IPS DF 6.9 (cell line): ENCODE data around the gene FDX2.

ENCODE experiments used
- DNase-seq: peaks from one replicate; pipeline ENCODE4 v3.0.0-alpha.2; 2013; ENCODE audit warnings: low read depth, low spot score
- H3K27ac ChIP-seq: one replicate; pipeline ENCODE4 v1.5.1; 2013; ENCODE audit warnings: low read length, control low read depth
- H3K27me3 ChIP-seq: 2 replicates; pipeline ENCODE4 v1.6.1; 2013; ENCODE audit warnings: mild to moderate bottlenecking, low read length; ENCODE audit not compliant: control insufficient read depth, insufficient read depth
- H3K36me3 ChIP-seq: 2 replicates; pipeline ENCODE4 v1.6.1; 2013; ENCODE audit warnings: low read length; ENCODE audit not compliant: control insufficient read depth, insufficient read depth
- H3K4me1 ChIP-seq: 2 replicates; pipeline ENCODE4 v1.6.1; 2013; ENCODE audit warnings: low read length; ENCODE audit not compliant: control insufficient read depth, insufficient read depth
- H3K4me3 ChIP-seq: 2 replicates; pipeline ENCODE4 v1.5.1; 2013; ENCODE audit warnings: mild to moderate bottlenecking, low read length
- H3K9me3 ChIP-seq: 2 replicates; pipeline ENCODE4 v1.6.1; 2013; ENCODE audit warnings: low read length, inconsistent platforms; ENCODE audit not compliant: control insufficient read depth, insufficient read depth
- WGBS: extraction: QIAGEN DNeasy Blood & Tissue Kit; methylation state at CpG from one replicate; pipeline ENCODE4 v1.1.7; 2013; ENCODE audit warnings: mixed read lengths, missing lambda C conversion rate; ENCODE audit not compliant: insufficient read length, insufficient coverage; 5-methylcytosine and 5-hydroxymethylcytosine counted together

Gene FDX2

GRCh38 chr19:10318807-10319682 lies 3.2 kb upstream of the FDX2 start:
- H3K27ac ChIP-seq: no peak overlapping the region
- no peaks in the 10 kb centered on the region for H3K27me3 ChIP-seq
- 0 out of 2 replicates have a peak, but pooled peaks cover 3% of the 10 kb centered on the region for H3K4me1 ChIP-seq
- no peak overlapping the region for H3K4me3 ChIP-seq
- no CpG with 5 or more reads among the region's 13 CpGs for WGBS
- no peaks in the 10 kb centered on the region for H3K9me3 ChIP-seq
- peaks cover 35% of the 10 kb centered on the region for H3K36me3 ChIP-seq
- no peak for DNase-seq

- Histone ChIP-seq H3K27ac (no peak overlapping the region), H3K27me3 (no peaks in the 10 kb centered on the region), H3K9me3 (no peaks in the 10 kb centered on the region), H3K4me3 (no peak overlapping the region), H3K36me3 (peaks cover 27% of the 10 kb centered on the region), H3K4me1 (0 out of 2 replicates have a peak, but pooled peaks cover 3% of the 10 kb centered on the region)
- no peak for DNase-seq
- no CpG with 5 or more reads among the region's 15 CpGs for WGBS
Observed at GRCh38 chr19:10317857-10318462, 2.1 kb upstream of the FDX2 start.

GRCh38 chr19:10317045-10317856 lies 1.4 kb upstream of the FDX2 start:
- no CpG with 5 or more reads among the region's 29 CpGs for WGBS
- H3K27ac ChIP-seq: no peak overlapping the region
- no peaks in the 10 kb centered on the region for H3K27me3 ChIP-seq
- no peak for DNase-seq
- no peak overlapping the region for H3K4me3 ChIP-seq
- peaks cover 20% of the 10 kb centered on the region for H3K36me3 ChIP-seq
- H3K4me1 ChIP-seq: 0 out of 2 replicates have a peak, but pooled peaks cover 3% of the 10 kb centered on the region
- H3K9me3 ChIP-seq: no peaks in the 10 kb centered on the region

- WGBS: no CpG with 5 or more reads among the region's 19 CpGs
- Histone ChIP-seq H3K27ac (no peak overlapping the region), H3K36me3 (peaks cover 12% of the 10 kb centered on the region; the same call in 1 of the 2 replicates), H3K27me3 (no peaks in the 10 kb centered on the region), H3K4me1 (0 out of 2 replicates have a peak, but pooled peaks cover 3% of the 10 kb centered on the region), H3K9me3 (no peaks in the 10 kb centered on the region), H3K4me3 (no peak overlapping the region; the same call in 1 of the 2 replicates)
- no peak for DNase-seq
Observed at GRCh38 chr19:10316229-10317044, 622 bp upstream of the FDX2 start.

GRCh38 chr19:10309423-10309822 lies 6.4 kb downstream of the FDX2 start, which contains the start of gene ZGLP1:
ZGLP1 (minus strand) TSS chr19:10309815.
- WGBS: no CpG with 5 or more reads among the region's 24 CpGs
- no peaks in the 10 kb centered on the region for H3K36me3 ChIP-seq
- no peaks in the 10 kb centered on the region for H3K27me3 ChIP-seq
- DNase-seq: no peak
- H3K4me1 ChIP-seq: no peaks in the 10 kb centered on the region
- no peak within 1 kb of the TSS for H3K27ac ChIP-seq
- no peak within 1 kb of the TSS for H3K4me3 ChIP-seq
- H3K9me3 ChIP-seq: no peaks in the 10 kb centered on the region

- no peaks in the 10 kb centered on the region for H3K36me3 ChIP-seq
- no peaks in the 10 kb centered on the region for H3K9me3 ChIP-seq
- no peak for DNase-seq
- H3K4me3 ChIP-seq: no peak overlapping the region
- no peaks in the 10 kb centered on the region for H3K4me1 ChIP-seq
- no peaks in the 10 kb centered on the region for H3K27me3 ChIP-seq
- H3K27ac ChIP-seq: no peak overlapping the region
- WGBS: no CpG with 5 or more reads among the region's 5 CpGs
Observed at GRCh38 chr19:10306327-10306726, 9.5 kb downstream of the FDX2 start.

- Histone ChIP-seq H3K9me3 (no peaks in the 10 kb centered on the region), H3K27ac (no peak overlapping the region), H3K27me3 (no peaks in the 10 kb centered on the region), H3K4me1 (no peaks in the 10 kb centered on the region), H3K4me3 (no peak overlapping the region), H3K36me3 (no peaks in the 10 kb centered on the region)
- no CpG with 5 or more reads among the region's 17 CpGs for WGBS
- no peak for DNase-seq
Observed at GRCh38 chr19:10305139-10305806, 10.5 kb downstream of the FDX2 start.

- Histone ChIP-seq H3K27me3 (peaks cover 11% of the 10 kb centered on the region; the same call in 1 of the 2 replicates), H3K36me3 (no peaks in the 10 kb centered on the region), H3K4me1 (0 out of 2 replicates have a peak, but pooled peaks cover 3% of the 10 kb centered on the region), H3K9me3 (no peaks in the 10 kb centered on the region), H3K4me3 (no peak overlapping the region), H3K27ac (no peak overlapping the region)
- no peak for DNase-seq
- no CpG with 5 or more reads among the region's 14 CpGs for WGBS
Observed at GRCh38 chr19:10299545-10300458, 16.0 kb downstream of the FDX2 start.
